Measurements from ENCODE around the gene TSHZ3. TPM values are rescaled to one million over a fixed set of nuclear protein-coding genes. Genes with fewer than 3 reads are reported as not detected.

TSHZ3 gene
- polyA plus RNA-seq, 1 donor from 2014 or later: 2.4 TPM

GRCh38 chr19:31278555-31279435 is 70.4 kb downstream of the TSHZ3 start:
- Histone ChIP-seq H3K27me3 (ENCODE audit: insufficient read depth, low read depth, low read length) (no peaks in the 10 kb centered on the region), H3K4me3 (ENCODE audit: low read length) (no peak overlapping the region), H2AFZ (ENCODE audit: low read depth, low read length) (no peak overlapping the region), H3F3A (ENCODE audit: insufficient read depth, low read length, poor library complexity, severe bottlenecking) (no peaks in the 10 kb centered on the region), H3K36me3 (ENCODE audit: insufficient read depth, low read length) (no peaks in the 10 kb centered on the region), H3K9me2 (ENCODE audit: insufficient read depth, low read length) (no peaks in the 10 kb centered on the region), H3K9me3 (ENCODE audit: low read length) (no peaks in the 10 kb centered on the region), H3K27ac (ENCODE audit: low read length) (no peak overlapping the region), H4K20me1 (ENCODE audit: insufficient read depth) (no peaks in the 10 kb centered on the region), H3K9ac (ENCODE audit: low read length) (no peak overlapping the region), H3K79me2 (replicated peaks; ENCODE audit: insufficient read depth, low read length) (no peaks in the 10 kb centered on the region), H3K4me2 (ENCODE audit: low read length) (no peak overlapping the region)
- no peak for TF ChIP-seq SMC3 (conservative IDR thresholded peaks at IDR 0.05; ENCODE audit: poor library complexity)
- TF ChIP-seq RAD21 (conservative IDR thresholded peaks at IDR 0.05): no peak
- no peak for TF ChIP-seq MXI1 (conservative IDR thresholded peaks at IDR 0.05; ENCODE audit: poor library complexity, severe bottlenecking)
- no peak for TF ChIP-seq POLR2AphosphoS5 (IDR thresholded peaks at IDR 0.05)
- no peak for TF ChIP-seq TAF1 (IDR thresholded peaks at IDR 0.05; ENCODE audit: low read depth)
- TF ChIP-seq, protein P1, sequence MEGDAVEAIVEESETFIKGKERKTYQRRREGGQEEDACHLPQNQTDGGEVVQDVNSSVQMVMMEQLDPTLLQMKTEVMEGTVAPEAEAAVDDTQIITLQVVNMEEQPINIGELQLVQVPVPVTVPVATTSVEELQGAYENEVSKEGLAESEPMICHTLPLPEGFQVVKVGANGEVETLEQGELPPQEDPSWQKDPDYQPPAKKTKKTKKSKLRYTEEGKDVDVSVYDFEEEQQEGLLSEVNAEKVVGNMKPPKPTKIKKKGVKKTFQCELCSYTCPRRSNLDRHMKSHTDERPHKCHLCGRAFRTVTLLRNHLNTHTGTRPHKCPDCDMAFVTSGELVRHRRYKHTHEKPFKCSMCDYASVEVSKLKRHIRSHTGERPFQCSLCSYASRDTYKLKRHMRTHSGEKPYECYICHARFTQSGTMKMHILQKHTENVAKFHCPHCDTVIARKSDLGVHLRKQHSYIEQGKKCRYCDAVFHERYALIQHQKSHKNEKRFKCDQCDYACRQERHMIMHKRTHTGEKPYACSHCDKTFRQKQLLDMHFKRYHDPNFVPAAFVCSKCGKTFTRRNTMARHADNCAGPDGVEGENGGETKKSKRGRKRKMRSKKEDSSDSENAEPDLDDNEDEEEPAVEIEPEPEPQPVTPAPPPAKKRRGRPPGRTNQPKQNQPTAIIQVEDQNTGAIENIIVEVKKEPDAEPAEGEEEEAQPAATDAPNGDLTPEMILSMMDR (IDR thresholded peaks at IDR 0.05; ENCODE audit: poor library complexity, severe bottlenecking): no peak
- TF ChIP-seq EP300 (conservative IDR thresholded peaks at IDR 0.05; ENCODE audit: poor library complexity, severe bottlenecking): no peak
- TF ChIP-seq, protein P2, sequence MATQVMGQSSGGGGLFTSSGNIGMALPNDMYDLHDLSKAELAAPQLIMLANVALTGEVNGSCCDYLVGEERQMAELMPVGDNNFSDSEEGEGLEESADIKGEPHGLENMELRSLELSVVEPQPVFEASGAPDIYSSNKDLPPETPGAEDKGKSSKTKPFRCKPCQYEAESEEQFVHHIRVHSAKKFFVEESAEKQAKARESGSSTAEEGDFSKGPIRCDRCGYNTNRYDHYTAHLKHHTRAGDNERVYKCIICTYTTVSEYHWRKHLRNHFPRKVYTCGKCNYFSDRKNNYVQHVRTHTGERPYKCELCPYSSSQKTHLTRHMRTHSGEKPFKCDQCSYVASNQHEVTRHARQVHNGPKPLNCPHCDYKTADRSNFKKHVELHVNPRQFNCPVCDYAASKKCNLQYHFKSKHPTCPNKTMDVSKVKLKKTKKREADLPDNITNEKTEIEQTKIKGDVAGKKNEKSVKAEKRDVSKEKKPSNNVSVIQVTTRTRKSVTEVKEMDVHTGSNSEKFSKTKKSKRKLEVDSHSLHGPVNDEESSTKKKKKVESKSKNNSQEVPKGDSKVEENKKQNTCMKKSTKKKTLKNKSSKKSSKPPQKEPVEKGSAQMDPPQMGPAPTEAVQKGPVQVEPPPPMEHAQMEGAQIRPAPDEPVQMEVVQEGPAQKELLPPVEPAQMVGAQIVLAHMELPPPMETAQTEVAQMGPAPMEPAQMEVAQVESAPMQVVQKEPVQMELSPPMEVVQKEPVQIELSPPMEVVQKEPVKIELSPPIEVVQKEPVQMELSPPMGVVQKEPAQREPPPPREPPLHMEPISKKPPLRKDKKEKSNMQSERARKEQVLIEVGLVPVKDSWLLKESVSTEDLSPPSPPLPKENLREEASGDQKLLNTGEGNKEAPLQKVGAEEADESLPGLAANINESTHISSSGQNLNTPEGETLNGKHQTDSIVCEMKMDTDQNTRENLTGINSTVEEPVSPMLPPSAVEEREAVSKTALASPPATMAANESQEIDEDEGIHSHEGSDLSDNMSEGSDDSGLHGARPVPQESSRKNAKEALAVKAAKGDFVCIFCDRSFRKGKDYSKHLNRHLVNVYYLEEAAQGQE (IDR thresholded peaks at IDR 0.05; ENCODE audit: borderline replicate concordance): no peak
- no peak for TF ChIP-seq EZH2 (IDR thresholded peaks at IDR 0.05; ENCODE audit: borderline replicate concordance, insufficient read depth, low read length, poor library complexity, severe bottlenecking)

- Histone ChIP-seq H3K4me3 (ENCODE audit: low read length) (no peak overlapping the region), H3K79me2 (replicated peaks; ENCODE audit: insufficient read depth, low read length) (no peaks in the 10 kb centered on the region), H2AFZ (ENCODE audit: low read depth, low read length) (no peak overlapping the region), H3K4me2 (ENCODE audit: low read length) (no peak overlapping the region), H3K9me3 (ENCODE audit: low read length) (no peaks in the 10 kb centered on the region), H4K20me1 (ENCODE audit: insufficient read depth) (no peaks in the 10 kb centered on the region), H3K36me3 (ENCODE audit: insufficient read depth, low read length) (no peaks in the 10 kb centered on the region), H3K27ac (ENCODE audit: low read length) (no peak overlapping the region), H3K9ac (ENCODE audit: low read length) (no peak overlapping the region), H3K9me2 (ENCODE audit: insufficient read depth, low read length) (no peaks in the 10 kb centered on the region), H3F3A (ENCODE audit: insufficient read depth, low read length, poor library complexity, severe bottlenecking) (no peaks in the 10 kb centered on the region), H3K27me3 (ENCODE audit: insufficient read depth, low read depth, low read length) (no peaks in the 10 kb centered on the region)
- TF ChIP-seq EP300 (conservative IDR thresholded peaks at IDR 0.05; ENCODE audit: poor library complexity, severe bottlenecking): no peak
- TF ChIP-seq TAF1 (IDR thresholded peaks at IDR 0.05; ENCODE audit: low read depth): no peak
- no peak for TF ChIP-seq POLR2AphosphoS5 (IDR thresholded peaks at IDR 0.05)
- no peak for TF ChIP-seq RAD21 (conservative IDR thresholded peaks at IDR 0.05)
- TF ChIP-seq SMC3 (conservative IDR thresholded peaks at IDR 0.05; ENCODE audit: poor library complexity): no peak
- TF ChIP-seq, protein P2 (IDR thresholded peaks at IDR 0.05; ENCODE audit: borderline replicate concordance): no peak
- TF ChIP-seq, protein P1 (IDR thresholded peaks at IDR 0.05; ENCODE audit: poor library complexity, severe bottlenecking): no peak
- no peak for TF ChIP-seq MXI1 (conservative IDR thresholded peaks at IDR 0.05; ENCODE audit: poor library complexity, severe bottlenecking)
- TF ChIP-seq EZH2 (IDR thresholded peaks at IDR 0.05; ENCODE audit: borderline replicate concordance, insufficient read depth, low read length, poor library complexity, severe bottlenecking): no peak
Measured at GRCh38 chr19:31277516-31277915, 71.7 kb downstream of the TSHZ3 start.
